IPS-18c (cell line): ENCODE data around the gene POLR3A.

ENCODE experiments used
- H3K4me3 ChIP-seq: 2 replicates; pipeline ENCODE4 v1.7.0; 2013; ENCODE audit warnings: low read depth, mild to moderate bottlenecking, low read length, moderate library complexity; ENCODE audit not compliant: insufficient read depth
- H3K9me3 ChIP-seq: one replicate; pipeline ENCODE4 v1.6.1; 2013; ENCODE audit warnings: mild to moderate bottlenecking, low read length, moderate library complexity; ENCODE audit not compliant: control insufficient read depth, insufficient read depth

POLR3A gene

DNA sequence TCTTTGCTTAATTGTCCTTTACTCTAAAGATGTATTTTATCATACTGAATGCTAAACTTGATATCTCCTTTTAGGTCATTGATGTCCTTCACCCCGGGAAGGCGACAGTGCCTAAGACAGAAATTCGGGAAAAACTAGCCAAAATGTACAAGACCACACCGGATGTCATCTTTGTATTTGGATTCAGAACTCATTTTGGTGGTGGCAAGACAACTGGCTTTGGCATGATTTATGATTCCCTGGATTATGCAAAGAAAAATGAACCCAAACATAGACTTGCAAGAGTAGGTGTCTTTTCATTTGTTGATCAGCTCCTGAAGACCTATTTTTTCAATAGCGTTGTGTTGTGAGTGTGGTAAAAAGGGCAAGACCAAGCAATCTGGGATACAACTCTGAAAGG, 6.1 kb upstream of the POLR3A start:
- Histone ChIP-seq H3K4me3 (peak overlapping the region; percentile 79), H3K9me3 (no peaks in the 10 kb centered on the region)

GRCh38 chr10:78035025-78035424, 5.7 kb upstream of the POLR3A start:
- Histone ChIP-seq H3K4me3 (peak overlapping the region; percentile 79), H3K9me3 (no peaks in the 10 kb centered on the region)

GRCh38 chr10:78033637-78034470, 4.5 kb upstream of the POLR3A start, which contains the start of gene RPS24:
Gene RPS24 (plus strand): TSS chr10:78033863. CDS start chr10:78033902, 39 bp downstream.
- Histone ChIP-seq H3K4me3 (peak within 1 kb of the TSS; percentile 79), H3K9me3 (no peaks in the 10 kb centered on the region)

DNA sequence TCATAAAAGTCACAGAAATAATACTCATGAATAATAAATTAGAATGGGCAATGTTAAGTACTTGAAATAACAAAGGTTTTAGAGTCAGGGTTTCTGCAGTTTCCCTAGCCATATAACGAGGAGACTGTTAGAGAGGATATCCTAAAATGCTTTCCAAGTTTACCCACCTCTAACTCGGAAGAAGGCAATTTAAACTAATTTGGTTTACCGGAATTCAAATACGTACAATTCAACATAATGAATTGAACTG, 4.0 kb upstream of the POLR3A start:
- Histone ChIP-seq H3K4me3 (no peak overlapping the region; the same call in 1 of the 2 replicates), H3K9me3 (no peaks in the 10 kb centered on the region)

- Histone ChIP-seq H3K9me3 (no peaks in the 10 kb centered on the region), H3K4me3 (peak overlapping the region; percentile 100)
Measured at GRCh38 chr10:78028438-78029268, 662 bp downstream of the POLR3A start.

DNA sequence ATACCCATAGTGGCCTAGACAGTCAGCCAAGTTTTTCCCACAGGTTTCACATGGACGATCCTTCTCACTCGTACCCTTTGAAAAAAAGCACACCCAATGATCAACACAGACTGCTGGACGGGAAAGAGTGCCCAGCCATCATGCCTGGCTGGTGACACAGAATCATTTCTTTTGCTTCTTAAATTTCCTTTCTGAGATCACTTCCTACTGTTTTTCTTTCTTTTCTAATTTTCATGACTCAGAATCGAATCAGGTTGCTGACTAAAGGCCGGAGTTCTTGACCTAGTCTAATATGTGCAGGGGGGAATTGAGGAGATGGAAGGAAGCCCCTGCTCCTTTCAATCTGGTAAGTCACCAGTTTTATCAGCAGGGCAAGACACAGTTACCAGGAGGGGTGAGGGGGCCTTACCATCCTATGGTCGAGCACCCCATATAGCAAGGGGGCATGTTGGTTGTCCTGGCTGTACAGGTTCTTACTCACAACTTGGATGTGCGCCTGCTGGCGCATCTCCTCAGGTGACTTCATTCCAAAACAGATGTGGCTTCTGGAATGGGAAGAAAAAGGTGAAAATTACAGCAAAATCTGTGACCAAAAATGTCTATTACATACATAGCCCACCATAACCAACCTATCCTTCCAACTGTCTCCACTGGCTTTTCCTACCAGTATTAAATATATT, 3.5 kb downstream of the POLR3A start:
- no peaks in the 10 kb centered on the region for H3K9me3 ChIP-seq
- H3K4me3 ChIP-seq: no peak overlapping the region

GRCh38 chr10:78023741-78024140, 5.6 kb downstream of the POLR3A start:
- no peaks in the 10 kb centered on the region for H3K9me3 ChIP-seq
- H3K4me3 ChIP-seq: no peak overlapping the region

- Histone ChIP-seq H3K4me3 (no peak overlapping the region), H3K9me3 (no peaks in the 10 kb centered on the region)
Measured at GRCh38 chr10:78021201-78021600, 8.1 kb downstream of the POLR3A start.

DNA sequence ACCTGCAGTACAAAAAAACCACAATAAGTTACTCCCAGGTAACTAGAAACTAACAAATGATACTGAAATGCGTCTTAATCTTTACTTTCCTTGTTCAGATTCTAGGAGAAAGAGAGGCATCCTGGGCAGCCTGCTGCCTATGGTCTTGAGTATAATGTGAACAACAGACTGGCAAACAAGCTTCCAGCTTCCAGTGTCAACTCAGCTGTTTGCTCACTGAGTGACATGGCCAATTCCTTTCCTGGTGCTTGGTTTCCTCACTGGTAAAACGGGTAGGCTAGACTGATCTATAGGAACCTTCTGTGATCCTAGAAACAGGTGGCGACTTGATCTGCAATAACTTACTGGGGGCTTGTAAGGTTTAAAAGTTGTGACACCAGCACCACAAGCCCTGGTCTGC, 10.1 kb downstream of the POLR3A start:
- Histone ChIP-seq H3K4me3 (no peak overlapping the region), H3K9me3 (no peaks in the 10 kb centered on the region)

DNA sequence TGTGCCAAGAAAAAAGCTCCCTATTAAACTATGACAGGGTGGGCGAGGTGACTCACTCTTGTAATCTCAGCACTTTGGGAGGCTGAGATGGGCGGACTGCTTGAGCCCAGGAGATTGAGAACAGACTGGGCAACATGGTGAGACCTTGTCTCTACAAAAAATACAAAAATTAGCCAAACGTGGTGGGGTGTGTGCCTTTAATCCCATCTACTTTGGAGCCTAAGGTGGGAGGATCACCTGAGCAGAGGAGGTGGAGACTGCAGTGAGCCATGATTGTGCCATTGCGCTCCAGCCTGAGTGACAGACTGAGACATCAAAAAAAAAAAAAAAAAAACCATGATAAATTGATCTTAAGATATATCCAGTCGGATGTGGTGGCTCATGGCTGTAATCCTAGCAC, 11.5 kb downstream of the POLR3A start:
- no peaks in the 10 kb centered on the region for H3K9me3 ChIP-seq
- no peak overlapping the region for H3K4me3 ChIP-seq

GRCh38 chr10:78015546-78015945, 13.8 kb downstream of the POLR3A start:
- H3K4me3 ChIP-seq: no peak overlapping the region
- no peaks in the 10 kb centered on the region for H3K9me3 ChIP-seq

DNA sequence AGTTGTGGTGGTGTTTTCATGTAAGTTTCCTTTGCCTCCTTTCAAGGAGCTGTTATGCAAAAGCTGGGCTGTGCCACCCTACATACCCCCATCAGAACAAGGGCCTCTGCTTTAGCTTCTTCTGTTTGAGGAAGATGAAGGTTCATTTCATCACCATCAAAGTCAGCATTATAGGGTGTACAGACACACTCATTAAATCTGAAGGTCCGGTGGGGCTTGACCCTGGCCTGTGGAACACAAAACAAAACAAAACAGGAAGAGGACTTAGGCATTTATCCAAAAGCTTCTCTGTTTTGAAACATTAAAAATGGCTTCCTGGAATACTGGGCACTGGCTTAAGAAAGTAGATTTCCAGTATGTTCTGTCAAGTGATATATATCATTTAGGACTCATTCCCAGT, 15.8 kb downstream of the POLR3A start:
- Histone ChIP-seq H3K9me3 (no peaks in the 10 kb centered on the region), H3K4me3 (no peak overlapping the region)

DNA sequence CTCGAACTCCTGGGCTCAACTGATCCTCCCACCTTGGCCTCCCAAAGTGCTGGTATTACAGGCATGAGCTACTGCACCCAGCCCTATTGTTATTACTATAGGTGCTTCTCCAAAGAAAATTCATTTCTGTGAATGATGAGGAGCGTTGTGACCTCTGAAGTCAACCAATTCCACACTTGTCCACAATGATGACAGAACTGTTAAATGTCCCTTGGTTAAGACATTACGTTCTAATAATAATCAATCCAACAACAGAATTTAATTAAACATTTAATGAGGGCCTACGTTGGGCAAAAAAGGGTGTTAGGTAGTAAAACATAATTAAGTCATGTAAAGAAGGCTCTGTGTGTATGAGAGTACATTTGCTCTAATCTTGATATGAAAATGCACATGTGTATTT, 18.2 kb downstream of the POLR3A start:
- H3K4me3 ChIP-seq: no peak overlapping the region
- H3K9me3 ChIP-seq: no peaks in the 10 kb centered on the region

DNA sequence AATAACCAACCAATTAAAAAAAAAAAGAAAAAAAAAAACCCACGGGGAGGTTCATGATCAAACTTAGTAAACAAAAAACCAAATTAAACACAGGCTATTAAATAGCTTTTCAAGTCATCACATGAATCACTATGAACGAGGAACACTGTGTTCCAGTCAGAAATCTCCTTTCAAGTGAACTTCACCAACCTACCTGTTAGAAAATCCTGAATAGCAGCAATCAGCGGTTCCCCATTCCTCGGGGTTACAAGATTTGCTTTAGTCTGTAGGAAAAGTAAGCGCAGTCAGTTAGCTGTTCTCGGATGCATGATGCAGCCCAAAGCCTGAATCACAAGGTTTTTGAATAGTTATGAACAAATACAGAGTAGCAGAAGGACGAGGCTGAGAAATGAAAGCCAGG, 19.0 kb downstream of the POLR3A start:
- no peaks in the 10 kb centered on the region for H3K9me3 ChIP-seq

GRCh38 chr10:78009662-78010061, 19.7 kb downstream of the POLR3A start:
- H3K9me3 ChIP-seq: no peaks in the 10 kb centered on the region
- H3K4me3 ChIP-seq: no peak overlapping the region

More for the DNA sequence above, 19.0 kb downstream of the POLR3A start:
- H3K4me3 ChIP-seq: no peak overlapping the region

DNA sequence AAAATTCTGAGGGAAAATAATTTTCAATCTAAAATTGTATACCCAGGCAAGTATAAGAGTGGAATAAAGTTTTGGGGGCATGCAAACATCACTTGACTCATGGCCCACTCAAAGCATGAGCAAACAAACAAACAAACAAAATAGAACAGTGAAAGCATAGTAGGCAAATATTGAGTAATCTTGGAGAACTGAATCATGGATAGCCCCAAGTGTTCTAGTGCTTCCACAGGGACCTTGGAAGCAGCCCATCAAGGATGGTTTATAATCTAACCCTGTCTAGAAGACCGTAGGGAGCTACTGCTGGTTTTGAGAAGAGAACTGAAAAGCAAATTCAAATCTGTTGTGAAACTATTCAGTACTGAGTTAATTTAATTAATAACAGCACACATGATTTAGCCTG, 22.1 kb downstream of the POLR3A start:
- Histone ChIP-seq H3K9me3 (no peaks in the 10 kb centered on the region), H3K4me3 (no peak overlapping the region)

DNA sequence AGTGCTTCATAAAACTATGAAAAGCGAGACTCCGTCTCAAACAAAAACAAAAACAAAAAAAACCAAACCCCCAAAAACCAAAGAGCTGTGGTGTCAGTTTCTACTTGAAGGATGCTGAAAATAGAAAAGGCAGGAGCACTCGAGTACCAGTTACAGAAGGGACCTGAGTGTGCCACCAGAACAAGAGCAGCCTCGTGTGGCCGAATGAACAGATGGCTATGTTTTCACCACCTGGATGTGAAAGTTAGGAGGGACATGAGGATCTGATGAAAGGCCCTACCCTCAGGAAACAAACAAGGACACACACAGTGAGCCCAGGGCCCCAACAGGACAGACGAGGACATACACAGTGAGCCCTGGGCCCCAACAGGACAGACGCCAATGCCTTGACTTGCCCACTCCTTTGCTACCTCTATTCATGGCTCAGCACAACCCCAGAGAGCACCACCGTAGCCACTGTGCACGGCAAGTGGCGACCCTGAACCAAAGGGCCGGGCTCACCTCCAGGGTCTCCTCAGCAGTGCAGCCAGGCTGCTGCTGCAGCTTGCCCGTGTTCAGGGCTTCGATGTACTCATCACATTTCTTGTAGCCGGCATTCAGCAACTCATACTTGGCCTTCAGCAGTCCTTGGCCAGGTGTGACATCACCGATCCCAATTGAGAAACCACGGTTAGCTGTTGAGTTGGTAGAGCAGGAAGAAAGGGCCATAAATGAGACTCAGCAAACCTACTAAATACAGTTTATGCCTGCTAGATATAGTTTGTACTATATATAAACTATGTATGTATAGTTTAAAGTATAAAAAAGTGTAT, 24.9 kb downstream of the POLR3A start:
- Histone ChIP-seq H3K9me3 (peaks cover 3% of the 10 kb centered on the region), H3K4me3 (no peak overlapping the region)
